ENCODE data around the gene CHRND.
A peak's percentile ranks its signal among the peaks of the same experiment; 100 is the strongest.
"Not testable (repeated sequence)": the region's sequence is repeated elsewhere in the genome, so short reads cannot be mapped to it uniquely, and the experiment has no call there.

The CHRND gene

GRCh38 chr2:232568161-232568560, 42.2 kb downstream of the CHRND start:
- TF ChIP-seq CTCF (IDR thresholded peaks at IDR 0.05; ENCODE audit: low read depth, low read length) = no peak
- DNase-seq (ENCODE audit: extremely low read depth, low read depth) = peak; percentile 84

- no peak for DNase-seq (ENCODE audit: extremely low read depth, low read depth)
- TF ChIP-seq CTCF (IDR thresholded peaks at IDR 0.05; ENCODE audit: low read depth, low read length) = no peak
Measured at GRCh38 chr2:232569541-232569940, 43.6 kb downstream of the CHRND start.

GRCh38 chr2:232570481-232570880, 44.5 kb downstream of the CHRND start:
- DNase-seq (ENCODE audit: extremely low read depth, low read depth) = not testable (repeated sequence)

GRCh38 chr2:232571026-232571474, 45.1 kb downstream of the CHRND start:
- TF ChIP-seq CTCF (IDR thresholded peaks at IDR 0.05; ENCODE audit: low read depth, low read length) = no peak
- no peak for DNase-seq (ENCODE audit: extremely low read depth, low read depth)

GRCh38 chr2:232573042-232573441, 47.1 kb downstream of the CHRND start:
- no peak for DNase-seq (ENCODE audit: extremely low read depth, low read depth)
- TF ChIP-seq CTCF (IDR thresholded peaks at IDR 0.05; ENCODE audit: low read depth, low read length) = no peak

- TF ChIP-seq CTCF (IDR thresholded peaks at IDR 0.05; ENCODE audit: low read depth, low read length) = no peak
Measured at GRCh38 chr2:232573771-232574435, 47.9 kb downstream of the CHRND start.

GRCh38 chr2:232574674-232575403, 48.9 kb downstream of the CHRND start:
- TF ChIP-seq CTCF (IDR thresholded peaks at IDR 0.05; ENCODE audit: low read depth, low read length) = no peak
- peak; percentile 43 for DNase-seq (ENCODE audit: extremely low read depth, low read depth)

More at GRCh38 chr2:232573771-232574435, 47.9 kb downstream of the CHRND start:
- no peak for DNase-seq (ENCODE audit: extremely low read depth, low read depth)
